GM12878 (cell line): ENCODE data around the gene MOAP1. TPM values are rescaled to one million over a fixed set of nuclear protein-coding genes. Genes with fewer than 3 reads are reported as not detected.
A peak's percentile ranks its signal among the peaks of the same experiment; 100 is the strongest.

Source experiments
- ATF7 ChIP-seq: fragments of 450-650 bp; IDR thresholded peaks from 2 replicates; pipeline ENCODE4 v1.6.1; 2016; ENCODE audit warnings: low read depth, mild to moderate bottlenecking
- CREB1 ChIP-seq: IDR thresholded peaks from 2 replicates; pipeline ENCODE4 v1.6.1; 2012; ENCODE audit warnings: low read depth, mild to moderate bottlenecking, inconsistent platforms
- CUX1 ChIP-seq: IDR thresholded peaks from 2 replicates; pipeline ENCODE4 v1.6.1; 2012; ENCODE audit warnings: improper control_type of control experiment, low read depth, low read length; ENCODE audit not compliant: insufficient replicate concordance
- ELK1 ChIP-seq: IDR thresholded peaks from 2 replicates; pipeline ENCODE4 v1.6.1; 2012; ENCODE audit warnings: low read depth, low read length, improper control_type of control experiment
- HDGF ChIP-seq: fragments of 450-650 bp; IDR thresholded peaks from 2 replicates; pipeline ENCODE4 v1.6.1; 2016; ENCODE audit warnings: antibody characterized with exemption
- IRF4 ChIP-seq: IDR thresholded peaks from 2 replicates; pipeline ENCODE4 v1.6.1; 2011; ENCODE audit warnings: low read depth, low read length
- LARP7 ChIP-seq: fragments of 450-650 bp; IDR thresholded peaks from 2 replicates; pipeline ENCODE4 v1.6.1; 2017; ENCODE audit warnings: mild to moderate bottlenecking
- NFIC ChIP-seq: IDR thresholded peaks from 2 replicates; pipeline ENCODE4 v1.6.1; 2012; ENCODE audit warnings: low read depth, mild to moderate bottlenecking, inconsistent platforms, low read length, moderate library complexity
- NRF1 ChIP-seq: conservative IDR thresholded peaks from 2 replicates; pipeline ENCODE4 v1.6.1; 2011; ENCODE audit warnings: mild to moderate bottlenecking, low read depth, low read length, improper control_type of control experiment
- RB1 ChIP-seq: fragments of 450-650 bp; formaldehyde crosslinking; IDR thresholded peaks from 2 replicates; pipeline ENCODE4 v1.6.1; 2017; ENCODE audit warnings: mild to moderate bottlenecking, borderline replicate concordance
- RELA ChIP-seq: fragments of 450-650 bp; IDR thresholded peaks from 2 replicates; pipeline ENCODE4 v1.8.0; 2014; ENCODE audit warnings: borderline replicate concordance; ENCODE audit not compliant: partially characterized antibody
- RELB ChIP-seq: fragments of 450-650 bp; IDR thresholded peaks from 2 replicates; pipeline ENCODE4 v1.6.1; 2017; ENCODE audit warnings: low read depth, mild to moderate bottlenecking, moderate library complexity
- SMAD5 ChIP-seq: IDR thresholded peaks from 2 replicates; pipeline ENCODE4 v1.6.1; 2016; ENCODE audit warnings: antibody characterized with exemption, low read depth
- SUPT20H ChIP-seq: IDR thresholded peaks from 2 replicates; pipeline ENCODE4 v1.6.1; 2011; ENCODE audit warnings: low read depth, mild to moderate bottlenecking, low read length, moderate library complexity, borderline replicate concordance; ENCODE audit not compliant: control insufficient read depth
- ZNF274 ChIP-seq: IDR thresholded peaks from one replicate; pipeline ENCODE4 v1.8.0; 2011; ENCODE audit not compliant: insufficient read length, insufficient read depth
- ZNF592 ChIP-seq: fragments of 450-650 bp; IDR thresholded peaks from 2 replicates; pipeline ENCODE4 v1.6.1; 2017; ENCODE audit warnings: mild to moderate bottlenecking, moderate library complexity
- polyA plus RNA-seq, 11 experiments: library from polyadenylated mRNA; depleted of rRNA in 4 of 11; unstranded in 6 of 11; stranded (reverse) in 5 of 11; fragments of >200 nt; fragmentation: Nextera tagmentation in 4 of 11; fragmentation: Illumina TruSeq in 1 of 11; extraction: Ambion mirVana in 4 of 11; extraction: Trizol in 1 of 11; gene quantifications; 1 replicate in 1 of 11; 2 replicates in 10 of 11; pipeline versions ENCODE4 v1.2.1 to v1.2.3, GENCODE V29; 2011 to 2016; ENCODE audit warnings: inconsistent platforms in 2 of 11, missing spikeins in 2 of 11, low read depth in 1 of 11
- total RNA-seq, 4 experiments: library from RNA; depleted of rRNA in 3 of 4; stranded (reverse); fragments of >200 nt in 3 of 4; fragmentation: Illumina TruSeq in 1 of 4; extraction: Trizol in 1 of 4; gene quantifications; 2 replicates each; pipeline versions ENCODE4 v1.2.1 to v1.2.3, GENCODE V29; 2013 to 2021

Gene MOAP1
- total and polyA plus RNA-seq, 10 of the 15 experiments (the other 5 are each of a cell fraction or from before 2014, with no cell fraction given): 3.1 to 51.9 (median 11.4) TPM

GRCh38 chr14:93212432-93212831, 27.7 kb upstream of the MOAP1 start (continued):
- TF ChIP-seq NFIC (no peak), CREB1 (no peak), SMAD5 (no peak), RELB (0 out of 2 replicates have a peak, but pooled peaks have one; percentile 41), ZNF274 (no peak), IRF4 (no peak), LARP7 (no peak), ZNF592 (no peak), SUPT20H (no peak), ATF7 (peak; percentile 69), ELK1 (no peak), RB1 (no peak), NRF1 (no peak), RELA (no peak), HDGF (no peak), CUX1 (no peak)
